ENCODE measurements around the gene ANO10.
"Not testable (repeated sequence)": the region's sequence is repeated elsewhere in the genome, so short reads cannot be mapped to it uniquely, and the experiment has no call there.

Gene ANO10
- total RNA-seq = 15.6 to 46.8 (median 35.2) reads per million in 17 experiments

- peak; percentile 99 to 100 (median 100) for DNase-seq
These were observed at the start of gene ANO10 for GRCh38 chr3:43621656-43622432. Gene ANO10, minus strand, starts transcription at chr3:43622011. Its CDS starts 16,159 bp downstream, at chr3:43605852.

DNA sequence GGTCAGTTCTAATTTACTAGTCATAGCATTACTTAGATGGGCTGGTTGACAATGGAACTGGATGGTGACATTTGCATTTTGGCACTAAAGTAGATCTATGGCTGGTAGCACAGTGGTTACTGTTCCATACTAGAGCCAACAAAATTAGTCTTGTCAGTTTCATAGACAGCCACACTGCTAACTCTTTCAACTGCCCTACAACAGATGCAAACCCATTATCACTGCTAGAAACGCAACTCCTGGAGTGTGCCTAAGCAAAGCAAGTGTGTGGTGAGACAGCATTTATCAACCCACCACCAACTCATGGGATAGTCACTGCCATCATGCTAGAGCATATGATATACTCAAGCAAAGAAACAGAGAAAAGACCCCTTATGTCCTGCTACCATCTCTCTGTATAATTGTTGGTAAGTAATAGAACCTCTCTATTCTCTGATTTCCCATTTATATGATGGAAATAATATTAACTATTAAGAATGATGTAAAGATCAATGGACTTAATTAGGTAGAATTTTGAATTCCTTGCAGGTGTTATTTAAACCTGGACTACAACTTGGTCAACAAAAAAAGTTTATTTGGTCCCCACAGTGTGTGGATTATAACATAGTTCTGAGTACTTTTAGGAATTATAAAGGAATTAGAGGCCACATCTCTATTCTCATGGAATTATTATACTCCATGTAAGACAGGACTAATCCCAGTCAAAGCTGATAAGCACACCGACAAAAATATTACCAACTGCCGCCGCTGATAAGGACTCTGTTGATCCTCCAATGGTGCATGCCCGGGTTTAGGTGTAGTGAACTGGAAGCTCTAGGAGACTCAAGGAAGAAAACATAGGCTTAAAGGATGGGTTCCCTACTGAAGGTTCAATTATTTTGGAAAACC, 49.1 kb upstream of the ANO10 start:
- DNase-seq = no peak

GRCh38 chr3:43665011-43665410, 43.2 kb upstream of the ANO10 start:
- not testable (repeated sequence) for DNase-seq

- DNase-seq = not testable (repeated sequence)
These were observed 39.6 kb upstream of the ANO10 start for GRCh38 chr3:43661376-43661775.

DNA sequence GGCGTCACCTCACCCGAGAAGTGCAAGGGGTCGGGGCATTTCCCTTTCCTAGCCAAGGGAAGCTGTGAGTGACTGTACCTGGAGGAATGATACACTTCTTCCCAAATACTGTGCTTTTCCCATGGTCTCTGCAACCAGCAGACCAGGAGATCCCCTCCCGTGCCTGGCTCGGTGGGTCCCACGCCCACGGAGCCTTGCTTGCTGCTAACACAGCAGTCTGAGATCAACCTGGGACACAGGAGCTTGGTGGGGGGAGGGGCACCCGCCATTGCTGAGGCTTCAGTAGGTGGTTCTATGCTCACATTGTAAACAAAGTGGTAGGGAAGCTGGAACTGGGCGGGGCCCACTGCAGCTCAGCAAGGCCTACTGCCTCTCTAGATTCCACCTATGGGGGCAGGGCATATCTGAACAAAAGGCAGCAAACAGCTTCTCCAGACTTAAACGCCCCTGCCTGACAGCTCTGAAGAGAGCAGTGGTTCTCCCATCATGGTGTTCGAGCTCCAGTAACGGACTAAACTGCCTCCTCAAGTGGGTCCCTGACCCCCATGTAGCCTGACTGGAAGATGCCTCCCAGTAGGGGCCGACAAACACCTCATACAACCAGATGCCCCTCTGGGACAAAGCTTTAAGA, 37.6 kb upstream of the ANO10 start:
- no peak for DNase-seq

DNA sequence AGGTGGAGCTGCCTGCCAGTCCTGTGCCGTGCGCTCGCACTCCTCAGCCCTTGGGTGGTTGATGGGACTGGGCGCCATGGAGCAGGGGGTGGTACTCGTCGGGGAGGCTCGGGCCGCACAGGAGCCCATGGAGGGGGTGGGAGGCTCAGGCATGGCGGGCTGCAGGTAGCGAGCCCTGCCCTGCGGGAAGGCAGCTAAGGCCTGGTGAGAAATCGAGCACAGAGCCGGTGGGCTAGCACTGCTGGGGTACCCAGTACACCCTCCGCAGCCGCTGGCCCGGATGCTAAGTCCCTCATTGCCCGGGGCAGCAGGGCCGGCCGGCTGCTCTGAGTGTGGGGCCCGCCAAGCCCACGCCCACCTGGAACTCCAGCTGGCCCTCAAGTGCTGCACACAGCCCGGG, 34.6 kb upstream of the ANO10 start:
- not testable (repeated sequence) for DNase-seq

GRCh38 chr3:43650345-43650744, 28.5 kb upstream of the ANO10 start:
- no peak for DNase-seq

DNA sequence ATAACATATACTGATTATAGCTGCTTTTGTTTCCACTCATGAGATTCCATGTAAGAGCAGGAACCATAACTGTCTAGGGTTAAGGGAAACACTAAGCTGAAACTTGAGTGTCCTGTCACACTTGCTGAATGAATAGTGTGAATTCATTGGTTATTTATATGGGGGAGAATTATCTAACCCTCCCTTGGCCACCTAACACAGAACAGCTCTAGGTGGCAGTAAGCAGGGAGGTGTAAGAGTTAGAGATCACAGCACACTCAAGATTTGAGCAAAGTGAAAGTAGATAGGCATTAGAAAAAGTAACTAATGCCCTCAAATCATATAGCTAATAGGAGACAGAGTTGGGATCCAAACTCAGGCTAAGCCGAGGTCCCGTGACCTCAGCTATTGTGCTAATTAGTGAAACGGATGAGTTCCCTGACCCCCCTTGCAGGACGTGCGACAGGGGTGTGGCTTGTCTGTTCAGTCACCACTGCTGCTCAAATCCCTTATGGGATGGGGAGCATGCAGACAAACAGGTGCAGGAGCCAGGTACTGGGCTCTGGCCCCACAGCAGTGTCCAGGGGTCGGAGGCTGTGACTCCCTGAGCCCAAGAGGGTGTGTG, 27.7 kb upstream of the ANO10 start:
- no peak for DNase-seq

- no peak for DNase-seq
These were observed 27.1 kb upstream of the ANO10 start for GRCh38 chr3:43648957-43649356.

- DNase-seq = no peak
These were observed 25.7 kb upstream of the ANO10 start for GRCh38 chr3:43647331-43648166.

GRCh38 chr3:43644443-43644842, 22.6 kb upstream of the ANO10 start:
- no peak for DNase-seq

GRCh38 chr3:43641306-43642114, 19.7 kb upstream of the ANO10 start:
- peak; percentile 35 to 71 (median 62) for DNase-seq

GRCh38 chr3:43640681-43641080, 18.9 kb upstream of the ANO10 start:
- DNase-seq = no peak

GRCh38 chr3:43638594-43639447, 17.0 kb upstream of the ANO10 start:
- DNase-seq = peak in 2 of 4 experiments; percentile 6 to 9

DNA sequence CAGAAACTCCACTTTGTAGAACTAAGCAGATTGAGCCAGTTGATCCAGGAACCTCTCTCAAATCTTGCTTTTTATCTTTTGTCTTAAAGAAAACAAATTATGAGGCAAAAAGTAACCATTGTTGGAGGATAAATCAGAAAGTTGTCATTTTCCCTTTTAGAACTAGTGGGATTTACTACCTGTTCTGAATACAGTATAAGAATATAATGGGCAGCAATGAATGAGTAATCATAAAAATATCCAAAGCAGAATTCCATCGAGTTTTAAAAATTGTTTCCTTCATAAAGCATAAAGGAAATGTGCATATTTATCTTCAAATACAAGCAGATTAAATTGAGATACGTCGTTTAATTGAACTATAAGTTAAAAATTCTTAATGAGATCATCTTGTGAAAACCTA, 15.9 kb upstream of the ANO10 start:
- DNase-seq = no peak

DNA sequence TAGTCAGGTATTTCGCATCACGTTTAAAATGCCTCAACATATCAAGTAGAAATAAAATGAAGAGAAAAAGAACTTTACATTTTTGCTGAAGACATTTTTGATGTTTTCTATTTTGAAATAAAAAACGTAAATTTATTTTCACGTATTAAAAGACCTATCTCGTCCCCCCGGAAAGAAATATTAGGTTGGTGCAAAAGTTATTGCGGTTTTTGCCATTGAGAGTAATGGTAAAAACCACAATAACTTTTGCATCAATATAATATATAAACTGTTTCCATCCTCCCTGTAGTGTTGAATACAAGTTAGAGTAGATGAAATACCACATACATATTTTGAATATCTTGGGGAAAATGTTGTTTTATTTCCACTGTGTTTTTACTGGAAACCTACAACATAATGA, 11.2 kb upstream of the ANO10 start:
- no peak for DNase-seq

DNA sequence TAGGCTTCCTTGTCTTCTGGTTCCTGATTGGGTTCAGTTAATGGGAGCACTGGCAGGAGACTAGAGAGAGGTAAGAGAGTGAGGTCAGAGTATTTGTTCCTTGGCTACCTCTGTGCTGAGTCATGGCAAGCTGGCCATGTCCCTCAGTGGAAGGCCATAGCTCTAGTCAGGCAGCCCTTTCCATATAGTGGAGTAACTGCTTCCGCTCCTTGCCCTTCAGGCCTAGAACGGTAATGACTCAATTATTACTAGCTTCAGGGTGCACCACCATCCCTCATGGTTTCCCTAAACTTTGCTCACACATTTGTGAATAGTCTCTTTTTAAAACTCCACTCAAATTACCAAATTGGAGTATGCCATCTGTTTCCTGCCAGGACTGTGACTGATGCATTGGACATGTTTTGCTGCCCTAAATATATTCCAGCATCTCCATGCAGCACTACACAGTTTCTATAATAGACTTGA, 10.5 kb upstream of the ANO10 start:
- no peak for DNase-seq

DNA sequence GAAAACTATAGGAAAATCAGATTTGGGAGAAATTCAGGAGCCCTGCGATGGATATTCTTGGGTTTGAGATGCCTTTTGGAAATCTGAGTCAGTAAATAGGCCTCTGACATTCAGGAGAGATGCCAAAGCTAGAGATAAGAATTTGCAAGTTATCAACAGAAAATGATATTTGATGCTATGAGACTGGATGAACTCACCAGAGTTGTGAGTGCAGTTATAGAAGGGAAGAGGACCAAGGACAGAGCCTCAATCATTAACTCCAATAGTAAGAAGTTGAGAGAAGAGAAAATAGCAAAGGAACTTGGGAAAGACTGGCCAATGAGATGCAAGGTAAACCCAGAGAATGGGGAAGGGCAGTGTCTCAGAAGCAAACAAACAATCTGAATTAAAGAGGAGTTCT, 7.9 kb upstream of the ANO10 start:
- DNase-seq = no peak

- no peak for DNase-seq
These were observed 7.4 kb upstream of the ANO10 start for GRCh38 chr3:43629257-43629656.

- DNase-seq = no peak
These were observed 5.5 kb upstream of the ANO10 start for GRCh38 chr3:43627360-43627759.

All from suppressor macrophage (primary cell).